Measurements from ENCODE around the gene PCMTD2. TPM values are rescaled to one million over a fixed set of nuclear protein-coding genes. Genes with fewer than 3 reads are reported as not detected.

The PCMTD2 gene
- polyA plus RNA-seq, 1 of the 3 experiments (the other 2 are of a cell fraction), result 50.7 TPM

DNA sequence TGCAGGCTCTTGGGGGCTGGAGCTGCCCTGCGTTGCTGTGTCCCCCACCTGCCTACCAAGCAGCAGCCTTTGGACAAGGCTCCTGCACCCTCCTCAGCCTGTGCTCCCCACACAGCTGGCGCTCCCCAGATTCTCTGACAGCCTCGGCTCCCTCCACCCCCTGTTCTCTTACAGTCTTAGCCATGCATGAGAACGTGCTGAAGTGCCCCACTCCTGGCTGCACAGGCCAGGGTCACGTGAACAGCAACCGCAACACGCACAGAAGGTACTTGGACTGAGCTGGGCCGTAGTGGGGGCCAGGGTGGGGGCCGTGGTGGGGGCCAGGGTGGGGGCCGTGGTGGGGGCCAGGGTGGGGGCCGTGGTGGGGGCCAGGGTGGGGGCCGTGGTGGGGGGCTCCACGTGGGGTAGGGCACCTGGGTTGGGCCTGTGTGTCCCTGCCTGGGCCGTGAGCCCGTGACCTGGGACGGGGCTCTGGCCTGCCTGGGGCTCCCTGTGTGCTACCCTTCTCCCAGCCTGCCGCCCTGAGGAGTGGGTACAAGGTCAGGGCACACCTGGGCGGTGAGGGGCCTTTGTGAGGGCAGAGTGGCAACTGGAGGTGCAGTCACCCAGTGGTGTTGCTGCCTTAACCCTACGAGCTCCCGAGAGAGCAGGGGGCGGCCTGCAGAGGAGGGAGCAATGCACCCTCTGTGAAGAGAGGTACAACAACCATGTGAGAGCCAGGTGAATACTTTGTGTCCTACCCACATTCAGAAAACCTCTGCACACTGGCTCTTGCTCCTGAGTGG, 43.5 kb upstream of the PCMTD2 start:
- H3K4me2 ChIP-seq, result no peak overlapping the region
- peaks cover 0 to 41% of the 10 kb centered on the region in 2 experiments; a peak in 1 of 4 replicates for H3K4me1 ChIP-seq (ENCODE audit: control insufficient read depth in 1 of 2, insufficient read depth in 2 of 2, low read depth in 1 of 2, low read length in 1 of 2)
- ChIA-PET CTCF (interaction anchor here (0.9 kb wide), 1 partner anchor 129 kb away, joined by 4 read pairs; no protein-coding TSS in a partner anchor), POLR2A (no interaction called here)
- no peak overlapping the region for H3K9ac ChIP-seq
- H4K20me1 ChIP-seq (ENCODE audit: insufficient read depth), result no peaks in the 10 kb centered on the region
- peaks cover 11% of the 10 kb centered on the region; the same call in 1 of the 2 replicates for H3K27me3 ChIP-seq (ENCODE audit: insufficient read depth)
- H3K9me3 ChIP-seq, result no peaks in the 10 kb centered on the region
- no peak for TF ChIP-seq FOXJ3 (CRISPR knock-in tag; IDR thresholded peaks at IDR 0.05)
- no peak for TF ChIP-seq TCF12 (IDR thresholded peaks at IDR 0.05)
- no peak for TF ChIP-seq IRF3 (IDR thresholded peaks at IDR 0.05; ENCODE audit: low read depth, low read length)
- no peak for TF ChIP-seq YY1 (IDR thresholded peaks at IDR 0.05; ENCODE audit: low read depth)
- TF ChIP-seq USF1 (IDR thresholded peaks at IDR 0.05; ENCODE audit: borderline replicate concordance, low read depth), result no peak
- no peak for TF ChIP-seq USF2 (IDR thresholded peaks at IDR 0.05; ENCODE audit: borderline replicate concordance, low read depth, low read length)
- TF ChIP-seq, protein P1, sequence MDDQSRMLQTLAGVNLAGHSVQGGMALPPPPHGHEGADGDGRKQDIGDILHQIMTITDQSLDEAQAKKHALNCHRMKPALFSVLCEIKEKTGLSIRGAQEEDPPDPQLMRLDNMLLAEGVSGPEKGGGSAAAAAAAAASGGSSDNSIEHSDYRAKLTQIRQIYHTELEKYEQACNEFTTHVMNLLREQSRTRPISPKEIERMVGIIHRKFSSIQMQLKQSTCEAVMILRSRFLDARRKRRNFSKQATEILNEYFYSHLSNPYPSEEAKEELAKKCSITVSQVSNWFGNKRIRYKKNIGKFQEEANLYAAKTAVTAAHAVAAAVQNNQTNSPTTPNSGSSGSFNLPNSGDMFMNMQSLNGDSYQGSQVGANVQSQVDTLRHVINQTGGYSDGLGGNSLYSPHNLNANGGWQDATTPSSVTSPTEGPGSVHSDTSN (IDR thresholded peaks at IDR 0.05), result no peak
- no peak for TF ChIP-seq GATA2 (CRISPR knock-in tag; IDR thresholded peaks at IDR 0.05)
- TF ChIP-seq FOSL2 (IDR thresholded peaks at IDR 0.05; ENCODE audit: borderline replicate concordance, low read depth), result no peak
- no peak for TF ChIP-seq POLR2AphosphoS5 (IDR thresholded peaks at IDR 0.05; ENCODE audit: low read depth, low read length)
- no peak for TF ChIP-seq RXRA (IDR thresholded peaks at IDR 0.05; ENCODE audit: borderline replicate concordance, low read depth)
- no peak for TF ChIP-seq RFX5 (IDR thresholded peaks at IDR 0.05; ENCODE audit: low read length)
- TF ChIP-seq, protein P2, sequence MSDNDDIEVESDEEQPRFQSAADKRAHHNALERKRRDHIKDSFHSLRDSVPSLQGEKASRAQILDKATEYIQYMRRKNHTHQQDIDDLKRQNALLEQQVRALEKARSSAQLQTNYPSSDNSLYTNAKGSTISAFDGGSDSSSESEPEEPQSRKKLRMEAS (IDR thresholded peaks at IDR 0.05; ENCODE audit: low read depth), result no peak
- TF ChIP-seq TEAD4 (IDR thresholded peaks at IDR 0.05; ENCODE audit: borderline replicate concordance, insufficient read depth), result no peak
- no peak for TF ChIP-seq SIN3A (IDR thresholded peaks at IDR 0.05; ENCODE audit: borderline replicate concordance, low read depth, low read length)
- TF ChIP-seq, protein P3, sequence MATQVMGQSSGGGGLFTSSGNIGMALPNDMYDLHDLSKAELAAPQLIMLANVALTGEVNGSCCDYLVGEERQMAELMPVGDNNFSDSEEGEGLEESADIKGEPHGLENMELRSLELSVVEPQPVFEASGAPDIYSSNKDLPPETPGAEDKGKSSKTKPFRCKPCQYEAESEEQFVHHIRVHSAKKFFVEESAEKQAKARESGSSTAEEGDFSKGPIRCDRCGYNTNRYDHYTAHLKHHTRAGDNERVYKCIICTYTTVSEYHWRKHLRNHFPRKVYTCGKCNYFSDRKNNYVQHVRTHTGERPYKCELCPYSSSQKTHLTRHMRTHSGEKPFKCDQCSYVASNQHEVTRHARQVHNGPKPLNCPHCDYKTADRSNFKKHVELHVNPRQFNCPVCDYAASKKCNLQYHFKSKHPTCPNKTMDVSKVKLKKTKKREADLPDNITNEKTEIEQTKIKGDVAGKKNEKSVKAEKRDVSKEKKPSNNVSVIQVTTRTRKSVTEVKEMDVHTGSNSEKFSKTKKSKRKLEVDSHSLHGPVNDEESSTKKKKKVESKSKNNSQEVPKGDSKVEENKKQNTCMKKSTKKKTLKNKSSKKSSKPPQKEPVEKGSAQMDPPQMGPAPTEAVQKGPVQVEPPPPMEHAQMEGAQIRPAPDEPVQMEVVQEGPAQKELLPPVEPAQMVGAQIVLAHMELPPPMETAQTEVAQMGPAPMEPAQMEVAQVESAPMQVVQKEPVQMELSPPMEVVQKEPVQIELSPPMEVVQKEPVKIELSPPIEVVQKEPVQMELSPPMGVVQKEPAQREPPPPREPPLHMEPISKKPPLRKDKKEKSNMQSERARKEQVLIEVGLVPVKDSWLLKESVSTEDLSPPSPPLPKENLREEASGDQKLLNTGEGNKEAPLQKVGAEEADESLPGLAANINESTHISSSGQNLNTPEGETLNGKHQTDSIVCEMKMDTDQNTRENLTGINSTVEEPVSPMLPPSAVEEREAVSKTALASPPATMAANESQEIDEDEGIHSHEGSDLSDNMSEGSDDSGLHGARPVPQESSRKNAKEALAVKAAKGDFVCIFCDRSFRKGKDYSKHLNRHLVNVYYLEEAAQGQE (IDR thresholded peaks at IDR 0.05; ENCODE audit: low read depth, low read length), result no peak
- no peak for TF ChIP-seq TAF1 (IDR thresholded peaks at IDR 0.05; ENCODE audit: borderline replicate concordance, low read depth, low read length)
- DNase-seq, result no peak
- WGBS (ENCODE audit: low lambda C conversion rate), result 38% methylated on average over 4 of the region's 21 CpGs
- no peak overlapping the region; a peak in 1 of 4 replicates for H3K27ac ChIP-seq (ENCODE audit: low read depth in 2 of 2, low read length in 1 of 2)
- no peaks in the 10 kb centered on the region for H3F3A ChIP-seq (replicated peaks; ENCODE audit: insufficient read depth)
- H3K4me3 ChIP-seq (ENCODE audit: low read depth in 2 of 2, low read length in 1 of 2), result no peak overlapping the region
- no peak overlapping the region for H2AFZ ChIP-seq (ENCODE audit: low read depth)
- H3K36me3 ChIP-seq (replicated peaks in 1 of 2; ENCODE audit: control insufficient read depth in 1 of 2, insufficient read depth in 2 of 2, low read length in 1 of 2), result no peaks in the 10 kb centered on the region
- H3K79me2 ChIP-seq (ENCODE audit: insufficient read depth), result no peaks in the 10 kb centered on the region
- H3K9me2 ChIP-seq, result no peaks in the 10 kb centered on the region
